Natural killer cell (primary cell): Measurements from ENCODE around the gene MAP4K3. TPM values are rescaled to one million over a fixed set of nuclear protein-coding genes. Genes with fewer than 3 reads are reported as not detected.

Experiments used
- ATAC-seq, 3 donors: fragments of 150-1000 bp in 2 of 3; fragments of 200-7000 bp in 1 of 3; cut with Tn5 transposase; 1 replicate in 1 of 3; 2 replicates in 2 of 3; pipeline ENCODE4 v1.10.0; 2021; ENCODE audit warnings: mild to moderate bottlenecking in 2 of 3, moderate library complexity in 2 of 3
- DNase-seq, 2 donors: peaks; one replicate each; pipeline versions ENCODE4 v3.0.0 to v3.0.0-alpha.2; 2013 to 2021; ENCODE audit warnings: mixed read lengths in 1 of 2
- H3K27ac ChIP-seq: one replicate; pipeline ENCODE4 v1.5.1; 2013; ENCODE audit warnings: mild to moderate bottlenecking, low read length
- H3K27me3 ChIP-seq: one replicate; pipeline ENCODE4 v1.6.1; 2013; ENCODE audit warnings: low read length; ENCODE audit not compliant: control insufficient read depth, insufficient read depth
- H3K36me3 ChIP-seq: one replicate; pipeline ENCODE4 v1.6.1; 2013; ENCODE audit warnings: low read length; ENCODE audit not compliant: control insufficient read depth, insufficient read depth
- H3K4me1 ChIP-seq: one replicate; pipeline ENCODE4 v1.6.1; 2013; ENCODE audit warnings: low read length; ENCODE audit not compliant: control insufficient read depth, insufficient read depth
- H3K4me3 ChIP-seq: one replicate; pipeline ENCODE4 v1.5.1; 2013; ENCODE audit warnings: low read length
- H3K9me3 ChIP-seq: one replicate; pipeline ENCODE4 v1.6.1; 2013; ENCODE audit warnings: low read length; ENCODE audit not compliant: control insufficient read depth, insufficient read depth
- H3K27ac Mint-ChIP-seq, 2 donors: one replicate each; pipeline ENCODE4 v1.8.0; 2022; ENCODE audit warnings: mild to moderate bottlenecking in 2 of 2, mixed read lengths in 2 of 2, moderate library complexity in 1 of 2
- H3K27me3 Mint-ChIP-seq, 2 donors: one replicate each; pipeline ENCODE4 v1.8.0; 2022; ENCODE audit warnings: low read depth in 2 of 2, mixed read lengths in 2 of 2
- H3K36me3 Mint-ChIP-seq: one replicate; pipeline ENCODE4 v1.8.0; 2022; ENCODE audit warnings: mixed read lengths
- H3K4me1 Mint-ChIP-seq, 2 donors: one replicate each; pipeline ENCODE4 v1.8.0; 2022; ENCODE audit warnings: mixed read lengths in 2 of 2
- H3K4me3 Mint-ChIP-seq: one replicate; pipeline ENCODE4 v1.8.0; 2022; ENCODE audit warnings: mild to moderate bottlenecking, moderate library complexity, mixed read lengths
- H3K9me3 Mint-ChIP-seq, 2 donors: one replicate each; pipeline ENCODE4 v1.8.0; 2022; ENCODE audit warnings: mixed read lengths in 2 of 2
- WGBS: methylation state at CpG from one replicate; pipeline ENCODE4 v1.1.7; 2013; ENCODE audit warnings: missing lambda C conversion rate; ENCODE audit not compliant: insufficient coverage; 5-methylcytosine and 5-hydroxymethylcytosine counted together
- intact Hi-C: fragments of 100-400 bp; cut with micrococcal nuclease; formaldehyde crosslinking; loops from one replicate; pipeline ENCODE4 v1.14.2; 2022
- total RNA-seq, 4 donors: library from RNA; stranded (reverse); fragments of 120-200 nt in 1 of 4; gene quantifications; one replicate each; pipeline versions ENCODE4 v1.2.3 to v1.2.4, GENCODE V29; 2013 to 2022
- TF ChIP-seq, protein P1 (sequence below): fragments of 200-600 bp; IDR thresholded peaks from one replicate; pipeline ENCODE4 v1.8.0; 2022; ENCODE audit warnings: antibody characterized with exemption

MAP4K3 gene
- total RNA-seq, 3 donors from 2014 or later (not counting 1 experiment from before 2014, with no cell fraction given): 17.3 to 25.9 (median 20.3) TPM

DNA sequence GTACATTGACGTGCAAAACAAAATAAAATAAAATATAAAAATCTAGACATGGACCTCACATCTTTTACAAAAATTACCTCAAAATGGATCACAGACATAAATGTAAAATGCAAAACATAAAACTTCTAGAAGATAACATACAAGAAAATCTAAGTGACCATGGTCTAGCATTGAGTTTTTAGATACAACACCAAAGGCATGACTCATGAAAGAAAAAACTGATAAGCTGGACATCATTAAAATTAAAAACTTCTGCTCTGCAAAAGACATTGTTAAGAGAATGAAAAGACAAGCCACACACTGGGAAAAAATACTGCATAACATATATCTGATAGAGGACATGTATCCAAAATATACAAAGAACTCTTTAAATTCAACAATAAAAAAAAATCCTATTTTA is 14.4 kb downstream of the MAP4K3 start:
- H3K4me3 ChIP-seq: no peak overlapping the region
- H3K4me1 Mint-ChIP-seq: peaks cover 12 to 31% of the 10 kb centered on the region in 2 donors
- no peaks in the 10 kb centered on the region for H3K27me3 ChIP-seq
- 100% methylated on average over 1 of the region's 1 CpG for WGBS
- intact Hi-C loops: no loop called here
- ATAC-seq (no peak), DNase-seq (no peak)
- TF ChIP-seq, protein P1, sequence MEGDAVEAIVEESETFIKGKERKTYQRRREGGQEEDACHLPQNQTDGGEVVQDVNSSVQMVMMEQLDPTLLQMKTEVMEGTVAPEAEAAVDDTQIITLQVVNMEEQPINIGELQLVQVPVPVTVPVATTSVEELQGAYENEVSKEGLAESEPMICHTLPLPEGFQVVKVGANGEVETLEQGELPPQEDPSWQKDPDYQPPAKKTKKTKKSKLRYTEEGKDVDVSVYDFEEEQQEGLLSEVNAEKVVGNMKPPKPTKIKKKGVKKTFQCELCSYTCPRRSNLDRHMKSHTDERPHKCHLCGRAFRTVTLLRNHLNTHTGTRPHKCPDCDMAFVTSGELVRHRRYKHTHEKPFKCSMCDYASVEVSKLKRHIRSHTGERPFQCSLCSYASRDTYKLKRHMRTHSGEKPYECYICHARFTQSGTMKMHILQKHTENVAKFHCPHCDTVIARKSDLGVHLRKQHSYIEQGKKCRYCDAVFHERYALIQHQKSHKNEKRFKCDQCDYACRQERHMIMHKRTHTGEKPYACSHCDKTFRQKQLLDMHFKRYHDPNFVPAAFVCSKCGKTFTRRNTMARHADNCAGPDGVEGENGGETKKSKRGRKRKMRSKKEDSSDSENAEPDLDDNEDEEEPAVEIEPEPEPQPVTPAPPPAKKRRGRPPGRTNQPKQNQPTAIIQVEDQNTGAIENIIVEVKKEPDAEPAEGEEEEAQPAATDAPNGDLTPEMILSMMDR: no peak
- H3K4me3 Mint-ChIP-seq: no peak overlapping the region
- no peak overlapping the region for H3K27ac ChIP-seq
- no peaks in the 10 kb centered on the region for H3K4me1 ChIP-seq
- no peaks in the 10 kb centered on the region for H3K36me3 ChIP-seq
- H3K36me3 Mint-ChIP-seq: no peaks in the 10 kb centered on the region
- no peak overlapping the region for H3K27ac Mint-ChIP-seq
- H3K9me3 Mint-ChIP-seq: no peaks in the 10 kb centered on the region
- H3K9me3 ChIP-seq: no peaks in the 10 kb centered on the region
- no peaks in the 10 kb centered on the region for H3K27me3 Mint-ChIP-seq

DNA sequence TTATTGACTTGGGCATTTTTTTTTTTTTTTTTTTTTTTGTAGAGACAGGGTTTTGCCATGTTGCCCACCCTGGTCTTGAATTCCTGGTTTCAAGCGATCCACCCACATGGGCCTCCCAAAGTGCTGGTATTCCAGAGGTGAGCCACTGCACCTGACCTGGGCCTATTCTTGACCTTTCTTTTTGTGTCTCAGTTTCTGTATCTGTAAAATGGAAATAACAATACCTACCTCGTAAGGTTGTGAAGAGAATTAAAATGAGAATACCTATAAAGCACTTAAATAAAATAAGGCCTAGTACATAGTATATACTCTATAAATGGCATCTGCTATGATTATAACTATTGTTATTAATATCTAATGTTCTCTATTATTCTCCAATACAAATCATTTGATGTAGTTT is 15.7 kb downstream of the MAP4K3 start:
- WGBS: 100% methylated on average over 1 of the region's 2 CpGs
- Mint-ChIP-seq H3K4me3 (no peak overlapping the region), H3K4me1 (peaks cover 12 to 31% of the 10 kb centered on the region in 2 donors), H3K9me3 (no peaks in the 10 kb centered on the region), H3K27me3 (no peaks in the 10 kb centered on the region), H3K36me3 (no peaks in the 10 kb centered on the region), H3K27ac (no peak overlapping the region)
- intact Hi-C loops: no loop called here
- Histone ChIP-seq H3K4me3 (no peak overlapping the region), H3K27me3 (no peaks in the 10 kb centered on the region), H3K27ac (no peak overlapping the region), H3K36me3 (no peaks in the 10 kb centered on the region), H3K9me3 (no peaks in the 10 kb centered on the region), H3K4me1 (no peaks in the 10 kb centered on the region)
- ATAC-seq: no peak
- DNase-seq: no peak
- TF ChIP-seq, protein P1: no peak

DNA sequence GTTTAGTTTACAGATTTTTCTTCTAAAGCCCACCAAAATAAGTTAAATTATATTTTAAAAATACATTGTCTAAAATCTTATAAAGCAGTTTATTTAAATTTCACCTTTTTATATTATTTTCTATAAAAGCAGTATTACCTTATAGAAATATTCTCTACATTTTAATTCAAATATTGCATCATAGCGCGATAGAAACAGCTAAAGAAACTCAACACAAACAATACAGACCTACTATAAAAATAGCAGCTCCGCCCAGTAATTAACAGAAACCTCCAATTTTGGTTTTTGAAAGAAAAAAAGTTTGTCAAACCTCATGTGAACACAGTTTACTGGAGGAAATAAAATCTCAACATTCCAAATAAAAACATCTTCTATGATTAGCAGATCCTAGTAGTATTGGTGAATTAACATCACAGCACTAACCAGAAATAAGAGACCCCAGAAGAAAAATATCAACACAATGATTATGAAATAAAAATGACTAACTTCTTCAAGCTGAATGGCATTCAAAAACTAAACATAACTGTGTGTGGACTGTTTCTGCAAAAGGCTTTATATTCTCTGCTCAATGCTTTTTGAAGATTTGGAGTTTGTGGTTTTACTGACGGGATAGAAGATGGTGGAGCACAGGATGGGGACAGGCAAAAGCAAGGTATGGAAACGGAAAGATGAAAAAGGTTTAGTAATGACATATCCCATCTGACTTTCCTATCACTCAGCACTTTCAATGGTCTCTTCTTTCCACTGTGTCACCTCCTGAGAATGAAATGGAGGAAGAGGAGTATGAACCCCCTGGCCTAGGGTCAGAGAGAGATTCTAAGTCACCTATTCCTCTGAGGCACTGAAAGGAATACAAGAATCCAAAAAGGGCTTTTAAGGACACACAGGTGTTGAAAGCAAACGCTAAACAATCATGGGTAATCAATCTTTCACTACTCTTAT is 17.5 kb downstream of the MAP4K3 start:
- TF ChIP-seq, protein P1: no peak
- Histone ChIP-seq H3K36me3 (no peaks in the 10 kb centered on the region), H3K27ac (no peak overlapping the region), H3K27me3 (no peaks in the 10 kb centered on the region), H3K9me3 (no peaks in the 10 kb centered on the region), H3K4me1 (no peaks in the 10 kb centered on the region), H3K4me3 (no peak overlapping the region)
- Mint-ChIP-seq H3K9me3 (no peaks in the 10 kb centered on the region), H3K27me3 (no peaks in the 10 kb centered on the region), H3K4me1 (peaks cover 8 to 27% of the 10 kb centered on the region in 2 donors), H3K4me3 (no peak overlapping the region), H3K27ac (no peak overlapping the region), H3K36me3 (no peaks in the 10 kb centered on the region)
- intact Hi-C loops: no loop called here
- ATAC-seq: no peak
- 100% methylated on average over 1 of the region's 6 CpGs for WGBS
- DNase-seq: no peak
